Activated naive CD8-positive, alpha-beta T cell (primary cell): ENCODE results near the gene USP24.

Experiments used
- H3K27ac Mint-ChIP-seq: one replicate; pipeline ENCODE4 v1.8.0; 2021; ENCODE audit warnings: mixed read lengths
- H3K27me3 Mint-ChIP-seq: one replicate; pipeline ENCODE4 v1.8.0; 2021; ENCODE audit warnings: mixed read lengths
- H3K36me3 Mint-ChIP-seq: one replicate; pipeline ENCODE4 v1.8.0; 2021; ENCODE audit warnings: mixed read lengths
- H3K4me1 Mint-ChIP-seq: one replicate; pipeline ENCODE4 v1.8.0; 2021; ENCODE audit warnings: low read depth, mixed read lengths
- H3K4me3 Mint-ChIP-seq: one replicate; pipeline ENCODE4 v1.8.0; 2021; ENCODE audit warnings: mild to moderate bottlenecking, mixed read lengths
- H3K9me3 Mint-ChIP-seq: one replicate; pipeline ENCODE4 v1.8.0; 2021; ENCODE audit warnings: low read depth, mixed read lengths

USP24 gene

GRCh38 chr1:55168353-55168752 is 46.8 kb downstream of the USP24 start:
- Mint-ChIP-seq H3K36me3 (peaks cover 11% of the 10 kb centered on the region), H3K9me3 (no peaks in the 10 kb centered on the region), H3K4me3 (no peak overlapping the region), H3K27me3 (no peaks in the 10 kb centered on the region), H3K4me1 (peaks cover 51% of the 10 kb centered on the region), H3K27ac (peak overlapping the region; percentile 87)

- Mint-ChIP-seq H3K27me3 (no peaks in the 10 kb centered on the region), H3K4me3 (no peak overlapping the region), H3K27ac (peak overlapping the region; percentile 69), H3K4me1 (peaks cover 51% of the 10 kb centered on the region), H3K9me3 (no peaks in the 10 kb centered on the region), H3K36me3 (peaks cover 11% of the 10 kb centered on the region)
Measured at GRCh38 chr1:55167224-55167871, 47.8 kb downstream of the USP24 start.

- Mint-ChIP-seq H3K4me1 (peaks cover 43% of the 10 kb centered on the region), H3K4me3 (peak overlapping the region; percentile 12), H3K27ac (peak overlapping the region; percentile 85), H3K9me3 (no peaks in the 10 kb centered on the region), H3K36me3 (peaks cover 10% of the 10 kb centered on the region), H3K27me3 (no peaks in the 10 kb centered on the region)
Measured at GRCh38 chr1:55164906-55165305, 50.3 kb downstream of the USP24 start.

- peaks cover 25% of the 10 kb centered on the region for H3K36me3 Mint-ChIP-seq
- no peaks in the 10 kb centered on the region for H3K27me3 Mint-ChIP-seq
- H3K27ac Mint-ChIP-seq: no peak overlapping the region
- no peaks in the 10 kb centered on the region for H3K9me3 Mint-ChIP-seq
- no peak overlapping the region for H3K4me3 Mint-ChIP-seq
- peaks cover 17% of the 10 kb centered on the region for H3K4me1 Mint-ChIP-seq
Measured at GRCh38 chr1:55159571-55159970, 55.6 kb downstream of the USP24 start.

GRCh38 chr1:55156608-55157007 is 58.6 kb downstream of the USP24 start:
- Mint-ChIP-seq H3K27me3 (no peaks in the 10 kb centered on the region), H3K9me3 (no peaks in the 10 kb centered on the region), H3K36me3 (peaks cover 22% of the 10 kb centered on the region), H3K4me3 (no peak overlapping the region), H3K4me1 (peaks cover 27% of the 10 kb centered on the region), H3K27ac (no peak overlapping the region)

- no peaks in the 10 kb centered on the region for H3K27me3 Mint-ChIP-seq
- H3K36me3 Mint-ChIP-seq: peaks cover 27% of the 10 kb centered on the region
- H3K4me1 Mint-ChIP-seq: peaks cover 32% of the 10 kb centered on the region
- H3K9me3 Mint-ChIP-seq: no peaks in the 10 kb centered on the region
- H3K27ac Mint-ChIP-seq: peak overlapping the region; percentile 51
- no peak overlapping the region for H3K4me3 Mint-ChIP-seq
Measured at GRCh38 chr1:55156093-55156492, 59.1 kb downstream of the USP24 start.

GRCh38 chr1:55155522-55155921 is 59.6 kb downstream of the USP24 start:
- peaks cover 29% of the 10 kb centered on the region for H3K36me3 Mint-ChIP-seq
- peaks cover 37% of the 10 kb centered on the region for H3K4me1 Mint-ChIP-seq
- H3K4me3 Mint-ChIP-seq: no peak overlapping the region
- H3K27ac Mint-ChIP-seq: peak overlapping the region; percentile 51
- no peaks in the 10 kb centered on the region for H3K27me3 Mint-ChIP-seq
- no peaks in the 10 kb centered on the region for H3K9me3 Mint-ChIP-seq

GRCh38 chr1:55154616-55155015 is 60.5 kb downstream of the USP24 start:
- peaks cover 43% of the 10 kb centered on the region for H3K4me1 Mint-ChIP-seq
- no peak overlapping the region for H3K4me3 Mint-ChIP-seq
- H3K36me3 Mint-ChIP-seq: peaks cover 29% of the 10 kb centered on the region
- no peaks in the 10 kb centered on the region for H3K27me3 Mint-ChIP-seq
- no peak overlapping the region for H3K27ac Mint-ChIP-seq
- no peaks in the 10 kb centered on the region for H3K9me3 Mint-ChIP-seq

- H3K27ac Mint-ChIP-seq: peak overlapping the region; percentile 97
- peaks cover 43% of the 10 kb centered on the region for H3K4me1 Mint-ChIP-seq
- H3K4me3 Mint-ChIP-seq: no peak overlapping the region
- no peaks in the 10 kb centered on the region for H3K27me3 Mint-ChIP-seq
- no peaks in the 10 kb centered on the region for H3K9me3 Mint-ChIP-seq
- peaks cover 26% of the 10 kb centered on the region for H3K36me3 Mint-ChIP-seq
Measured at GRCh38 chr1:55153031-55153430, 62.1 kb downstream of the USP24 start.

- H3K4me3 Mint-ChIP-seq: peak overlapping the region; percentile 85
- H3K4me1 Mint-ChIP-seq: peaks cover 43% of the 10 kb centered on the region
- H3K27ac Mint-ChIP-seq: peak overlapping the region; percentile 97
- H3K9me3 Mint-ChIP-seq: no peaks in the 10 kb centered on the region
- peaks cover 20% of the 10 kb centered on the region for H3K36me3 Mint-ChIP-seq
- H3K27me3 Mint-ChIP-seq: no peaks in the 10 kb centered on the region
Measured at GRCh38 chr1:55150880-55151588, 64.1 kb downstream of the USP24 start.

GRCh38 chr1:55148676-55149075 is 66.5 kb downstream of the USP24 start:
- Mint-ChIP-seq H3K27ac (peak overlapping the region; percentile 56), H3K27me3 (no peaks in the 10 kb centered on the region), H3K4me3 (no peak overlapping the region), H3K4me1 (peaks cover 39% of the 10 kb centered on the region), H3K36me3 (peaks cover 15% of the 10 kb centered on the region), H3K9me3 (no peaks in the 10 kb centered on the region)

- Mint-ChIP-seq H3K27me3 (no peaks in the 10 kb centered on the region), H3K36me3 (peaks cover 17% of the 10 kb centered on the region), H3K4me1 (peaks cover 31% of the 10 kb centered on the region), H3K4me3 (no peak overlapping the region), H3K27ac (peak overlapping the region; percentile 16), H3K9me3 (no peaks in the 10 kb centered on the region)
Measured at GRCh38 chr1:55147524-55147923, 67.6 kb downstream of the USP24 start.

GRCh38 chr1:55146781-55147180 is 68.4 kb downstream of the USP24 start:
- Mint-ChIP-seq H3K4me3 (no peak overlapping the region), H3K4me1 (peaks cover 23% of the 10 kb centered on the region), H3K36me3 (peaks cover 17% of the 10 kb centered on the region), H3K27ac (no peak overlapping the region), H3K9me3 (no peaks in the 10 kb centered on the region), H3K27me3 (no peaks in the 10 kb centered on the region)

- Mint-ChIP-seq H3K9me3 (no peaks in the 10 kb centered on the region), H3K4me1 (peaks cover 14% of the 10 kb centered on the region), H3K27me3 (no peaks in the 10 kb centered on the region), H3K36me3 (peaks cover 10% of the 10 kb centered on the region), H3K27ac (no peak overlapping the region), H3K4me3 (no peak overlapping the region)
Measured at GRCh38 chr1:55144886-55145285, 70.3 kb downstream of the USP24 start.

GRCh38 chr1:55143684-55144083 is 71.5 kb downstream of the USP24 start:
- no peak overlapping the region for H3K4me3 Mint-ChIP-seq
- H3K9me3 Mint-ChIP-seq: no peaks in the 10 kb centered on the region
- peak overlapping the region; percentile 72 for H3K27ac Mint-ChIP-seq
- no peaks in the 10 kb centered on the region for H3K27me3 Mint-ChIP-seq
- H3K36me3 Mint-ChIP-seq: peaks cover 14% of the 10 kb centered on the region
- H3K4me1 Mint-ChIP-seq: peaks cover 13% of the 10 kb centered on the region
